Measurements from ENCODE around the gene ZNF385B. TPM values are rescaled to one million over a fixed set of nuclear protein-coding genes. Genes with fewer than 3 reads are reported as not detected.

Gene ZNF385B
- total RNA-seq, 1 donor, result 1.1 TPM

- Histone ChIP-seq H2AFZ (ENCODE audit: low read length) (no peak overlapping the region), H3K9me3 (ENCODE audit: low read depth, low read length) (no peaks in the 10 kb centered on the region), H3K79me2 (ENCODE audit: insufficient read depth, low read length) (no peaks in the 10 kb centered on the region), H3K4me2 (ENCODE audit: insufficient read depth, low read length) (no peak overlapping the region), H4K20me1 (ENCODE audit: insufficient read depth, low read length) (no peaks in the 10 kb centered on the region), H3K27me3 (ENCODE audit: insufficient read depth, low read length) (no peaks in the 10 kb centered on the region), H3K4me3 (ENCODE audit: insufficient read depth, low read length) (no peak overlapping the region), H3K27ac (ENCODE audit: low read depth, low read length) (no peak overlapping the region), H3K4me1 (ENCODE audit: insufficient read depth, low read length) (no peaks in the 10 kb centered on the region), H3K36me3 (ENCODE audit: insufficient read depth, low read length) (no peaks in the 10 kb centered on the region)
- DNase-seq (ENCODE audit: insufficient read length, low spot score, missing footprints), result no peak
- TF ChIP-seq CTCF (IDR thresholded peaks at IDR 0.05; ENCODE audit: extremely low read depth, low read depth, low read length), result no peak
Measured at GRCh38 chr2:179664972-179665812, 196.2 kb downstream of the ZNF385B start.

DNA sequence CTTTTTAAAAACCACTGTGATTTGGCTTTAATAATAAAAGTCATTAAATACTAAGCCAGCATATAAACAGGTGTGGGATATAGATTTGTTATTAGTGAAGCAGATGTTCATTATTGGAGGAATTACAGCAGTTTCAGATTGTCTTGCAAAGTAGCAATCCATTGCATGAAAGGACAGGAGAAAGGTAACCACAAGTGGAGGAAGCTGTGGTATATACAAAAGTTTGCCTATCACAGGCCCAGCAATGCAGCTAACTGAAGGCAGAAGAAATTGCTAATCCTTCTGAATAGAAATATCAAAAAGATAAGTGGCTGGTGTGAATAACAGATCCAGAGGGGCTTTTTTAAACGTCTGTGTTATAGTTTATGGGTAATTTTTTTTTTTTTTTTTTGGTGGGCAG, 199.4 kb downstream of the ZNF385B start:
- Histone ChIP-seq H3K27ac (ENCODE audit: low read depth, low read length) (no peak overlapping the region), H3K4me1 (ENCODE audit: insufficient read depth, low read length) (no peaks in the 10 kb centered on the region), H3K36me3 (ENCODE audit: insufficient read depth, low read length) (no peaks in the 10 kb centered on the region), H2AFZ (ENCODE audit: low read length) (no peak overlapping the region), H3K27me3 (ENCODE audit: insufficient read depth, low read length) (no peaks in the 10 kb centered on the region), H3K4me2 (ENCODE audit: insufficient read depth, low read length) (no peak overlapping the region), H3K9me3 (ENCODE audit: low read depth, low read length) (no peaks in the 10 kb centered on the region), H3K4me3 (ENCODE audit: insufficient read depth, low read length) (no peak overlapping the region), H4K20me1 (ENCODE audit: insufficient read depth, low read length) (no peaks in the 10 kb centered on the region), H3K79me2 (ENCODE audit: insufficient read depth, low read length) (no peaks in the 10 kb centered on the region)
- no peak for DNase-seq (ENCODE audit: insufficient read length, low spot score, missing footprints)
- no peak for TF ChIP-seq CTCF (IDR thresholded peaks at IDR 0.05; ENCODE audit: extremely low read depth, low read depth, low read length)

DNA sequence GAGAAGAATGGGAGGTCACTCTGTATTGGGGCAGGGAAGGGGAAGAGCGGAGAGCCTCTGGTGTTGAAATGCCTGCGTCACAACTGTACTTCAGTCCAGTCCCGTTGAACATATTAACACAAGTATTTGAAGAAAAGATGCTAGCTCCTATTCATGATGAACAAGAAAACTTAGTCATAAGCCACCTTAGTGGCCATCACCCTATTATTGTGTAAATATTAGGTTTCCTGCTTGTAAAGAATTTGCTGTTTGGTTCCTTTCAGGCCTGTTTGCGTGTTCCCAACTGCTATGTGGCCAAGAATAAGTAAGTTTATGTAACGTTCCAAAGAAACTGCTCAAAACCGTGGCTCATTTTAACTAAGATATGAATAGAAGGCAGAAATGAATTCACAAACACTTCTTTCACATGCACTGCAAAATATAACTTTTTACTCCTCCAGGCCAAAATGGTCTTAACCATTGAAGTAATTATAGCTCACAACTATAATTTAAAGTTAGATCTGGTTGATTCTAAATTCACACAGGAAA, 204.3 kb downstream of the ZNF385B start:
- no peak for TF ChIP-seq CTCF (IDR thresholded peaks at IDR 0.05; ENCODE audit: extremely low read depth, low read depth, low read length)
- no peak for DNase-seq (ENCODE audit: insufficient read length, low spot score, missing footprints)
- no peaks in the 10 kb centered on the region for H3K27me3 ChIP-seq (ENCODE audit: insufficient read depth, low read length)
- no peaks in the 10 kb centered on the region for H4K20me1 ChIP-seq (ENCODE audit: insufficient read depth, low read length)
- H2AFZ ChIP-seq (ENCODE audit: low read length), result no peak overlapping the region
- H3K4me1 ChIP-seq (ENCODE audit: insufficient read depth, low read length), result no peaks in the 10 kb centered on the region
- no peak overlapping the region for H3K4me3 ChIP-seq (ENCODE audit: insufficient read depth, low read length)
- no peaks in the 10 kb centered on the region for H3K9me3 ChIP-seq (ENCODE audit: low read depth, low read length)
- no peaks in the 10 kb centered on the region for H3K36me3 ChIP-seq (ENCODE audit: insufficient read depth, low read length)
- no peak overlapping the region for H3K4me2 ChIP-seq (ENCODE audit: insufficient read depth, low read length)
- H3K79me2 ChIP-seq (ENCODE audit: insufficient read depth, low read length), result no peaks in the 10 kb centered on the region
- no peak overlapping the region for H3K27ac ChIP-seq (ENCODE audit: low read depth, low read length)

- H3K4me2 ChIP-seq (ENCODE audit: insufficient read depth, low read length), result no peak overlapping the region
- no peaks in the 10 kb centered on the region for H3K4me1 ChIP-seq (ENCODE audit: insufficient read depth, low read length)
Measured at GRCh38 chr2:179655627-179656026, 205.8 kb downstream of the ZNF385B start.

More at GRCh38 chr2:179655627-179656026, 205.8 kb downstream of the ZNF385B start:
- Histone ChIP-seq H3K4me3 (ENCODE audit: insufficient read depth, low read length) (no peak overlapping the region), H2AFZ (ENCODE audit: low read length) (no peak overlapping the region), H3K9me3 (ENCODE audit: low read depth, low read length) (no peaks in the 10 kb centered on the region), H3K27me3 (ENCODE audit: insufficient read depth, low read length) (no peaks in the 10 kb centered on the region), H3K79me2 (ENCODE audit: insufficient read depth, low read length) (no peaks in the 10 kb centered on the region), H3K27ac (ENCODE audit: low read depth, low read length) (no peak overlapping the region), H3K36me3 (ENCODE audit: insufficient read depth, low read length) (no peaks in the 10 kb centered on the region), H4K20me1 (ENCODE audit: insufficient read depth, low read length) (no peaks in the 10 kb centered on the region)
- no peak for TF ChIP-seq CTCF (IDR thresholded peaks at IDR 0.05; ENCODE audit: extremely low read depth, low read depth, low read length)
- peak; percentile 43 for DNase-seq (ENCODE audit: insufficient read length, low spot score, missing footprints)

All from osteoblast (primary cell).